AG04449 (cell line): ENCODE measurements around the gene PMS2.
"Not testable (repeated sequence)": the region's sequence is repeated elsewhere in the genome, so short reads cannot be mapped to it uniquely, and the experiment has no call there.

ENCODE experiments used
- CTCF ChIA-PET: fragments of 350-600 bp; formaldehyde crosslinking; extraction: SDS; loops from one replicate; lab custom pipeline; 2021; ENCODE audit warnings: antibody characterized with exemption; lab: Yijun Ruan, JAX
- POLR2A ChIA-PET: fragments of 400-600, 350-600 bp; formaldehyde crosslinking; extraction: SDS; loops from one replicate; lab custom pipeline; 2020; ENCODE audit warnings: antibody characterized with exemption, inconsistent platforms; lab: Yijun Ruan, JAX
- DNase-seq: peaks from one replicate; pipeline ENCODE4 v3.0.0-alpha.2; 2010; ENCODE audit warnings: low read depth, low spot score
- H3K4me3 ChIP-seq: 2 replicates; pipeline ENCODE4 v1.5.1; 2011; ENCODE audit warnings: low read depth, mild to moderate bottlenecking, control low read depth, low read length
- TF ChIP-seq, protein P1 (sequence below): IDR thresholded peaks from one replicate; pipeline ENCODE4 v1.5.1; 2011; ENCODE audit warnings: mild to moderate bottlenecking, moderate library complexity, low read length, control low read depth, inconsistent platforms; ENCODE audit not compliant: insufficient read depth; ENCODE audit errors: missing control alignments

PMS2 gene

GRCh38 chr7:6020371-6021286 lies 11.8 kb upstream of the PMS2 start:
- CTCF ChIA-PET, result interaction anchor here (0.8 to 1.2 kb wide), 3 partner anchors 12 to 32 kb away, joined by 3 to 5 read pairs (median 4); partner anchors contain the start of genes AIMP2 and PMS2
- no peak overlapping the region for H3K4me3 ChIP-seq
- POLR2A ChIA-PET, result no interaction called here
- no peak for DNase-seq
- TF ChIP-seq, protein P1, sequence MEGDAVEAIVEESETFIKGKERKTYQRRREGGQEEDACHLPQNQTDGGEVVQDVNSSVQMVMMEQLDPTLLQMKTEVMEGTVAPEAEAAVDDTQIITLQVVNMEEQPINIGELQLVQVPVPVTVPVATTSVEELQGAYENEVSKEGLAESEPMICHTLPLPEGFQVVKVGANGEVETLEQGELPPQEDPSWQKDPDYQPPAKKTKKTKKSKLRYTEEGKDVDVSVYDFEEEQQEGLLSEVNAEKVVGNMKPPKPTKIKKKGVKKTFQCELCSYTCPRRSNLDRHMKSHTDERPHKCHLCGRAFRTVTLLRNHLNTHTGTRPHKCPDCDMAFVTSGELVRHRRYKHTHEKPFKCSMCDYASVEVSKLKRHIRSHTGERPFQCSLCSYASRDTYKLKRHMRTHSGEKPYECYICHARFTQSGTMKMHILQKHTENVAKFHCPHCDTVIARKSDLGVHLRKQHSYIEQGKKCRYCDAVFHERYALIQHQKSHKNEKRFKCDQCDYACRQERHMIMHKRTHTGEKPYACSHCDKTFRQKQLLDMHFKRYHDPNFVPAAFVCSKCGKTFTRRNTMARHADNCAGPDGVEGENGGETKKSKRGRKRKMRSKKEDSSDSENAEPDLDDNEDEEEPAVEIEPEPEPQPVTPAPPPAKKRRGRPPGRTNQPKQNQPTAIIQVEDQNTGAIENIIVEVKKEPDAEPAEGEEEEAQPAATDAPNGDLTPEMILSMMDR, result no peak

GRCh38 chr7:6016653-6016966 lies 7.8 kb upstream of the PMS2 start:
- TF ChIP-seq, protein P1, result no peak
- no peak overlapping the region for H3K4me3 ChIP-seq
- ChIA-PET CTCF (interaction anchor here (1.2 to 1.4 kb wide), 2 partner anchors 19 to 90 kb away, joined by 3 to 4 read pairs; no protein-coding TSS in a partner anchor), POLR2A (no interaction called here)
- no peak for DNase-seq

- CTCF ChIA-PET, result interaction anchor here (1.0 to 1.4 kb wide), 4 partner anchors 9 to 90 kb away, joined by 3 to 4 read pairs (median 4); no protein-coding TSS in a partner anchor
- no peak overlapping the region for H3K4me3 ChIP-seq
- DNase-seq, result peak; percentile 91
- TF ChIP-seq, protein P1, result no peak
- POLR2A ChIA-PET, result no interaction called here
These were observed 7.2 kb upstream of the PMS2 start for GRCh38 chr7:6015917-6016652.

DNA sequence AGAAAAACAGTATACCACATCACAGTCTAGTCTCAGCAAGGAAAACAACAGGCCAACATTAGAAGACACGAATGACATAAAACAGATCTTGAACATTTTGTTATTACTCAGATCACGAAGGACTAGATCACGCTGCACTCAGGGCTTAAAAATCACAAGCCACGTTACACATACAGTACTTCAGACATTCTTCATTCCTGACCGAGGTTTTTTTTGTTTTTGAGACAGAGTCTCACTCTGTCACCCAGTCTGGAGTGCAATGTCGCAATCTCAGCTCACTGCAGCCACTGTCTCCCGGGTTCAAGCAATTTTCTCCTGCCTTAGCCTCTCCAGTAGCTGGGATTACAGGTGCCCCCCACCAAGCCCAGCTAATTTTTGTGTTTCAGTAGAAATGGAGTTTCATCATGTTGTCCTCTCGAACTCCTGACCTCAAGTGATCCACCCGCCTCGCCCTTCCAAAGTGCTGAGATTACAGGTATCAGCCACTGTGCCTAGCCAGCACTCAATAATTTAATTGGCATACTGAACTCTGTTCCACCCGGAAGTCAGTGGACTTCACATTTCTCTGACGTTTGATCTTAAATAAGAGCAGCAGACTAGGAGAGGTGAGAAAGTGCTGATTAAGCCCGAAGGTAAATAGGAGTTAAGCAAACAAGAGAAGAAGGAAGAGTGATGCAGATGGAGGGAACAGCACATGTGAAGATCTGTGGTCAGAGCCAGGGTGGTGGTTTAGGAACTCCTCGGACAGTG lies 3.7 kb upstream of the PMS2 start:
- ChIA-PET POLR2A (no interaction called here), CTCF (no interaction called here)
- H3K4me3 ChIP-seq, result no peak overlapping the region
- no peak for DNase-seq
- TF ChIP-seq, protein P1, result no peak

GRCh38 chr7:6011541-6011940 lies 2.7 kb upstream of the PMS2 start:
- CTCF ChIA-PET, result no interaction called here
- TF ChIP-seq, protein P1, result no peak
- DNase-seq, result no peak
- H3K4me3 ChIP-seq, result no peak overlapping the region
- POLR2A ChIA-PET, result no interaction called here

- CTCF ChIA-PET, result interaction anchor here (2.1 kb wide), 1 partner anchor 341 kb away, joined by 4 read pairs; no protein-coding TSS in a partner anchor
- peak overlapping the region; percentile 13; the same call in 1 of the 2 replicates for H3K4me3 ChIP-seq
- POLR2A ChIA-PET, DNase-seq: not testable (repeated sequence)
These were observed 1.5 kb upstream of the PMS2 start for GRCh38 chr7:6010370-6010769.

GRCh38 chr7:6007835-6008590 lies 836 bp downstream of the PMS2 start:
- peak overlapping the region; percentile 90 for H3K4me3 ChIP-seq
- ChIA-PET POLR2A (interaction anchor here (0.7 to 1.0 kb wide), 2 partner anchors 19 to 104 kb away, joined by 3 to 4 read pairs; no protein-coding TSS in a partner anchor), CTCF (interaction anchor here (0.8 to 3.5 kb wide), 6 partner anchors 10 to 343 kb away, joined by 3 to 17 read pairs (median 4); no protein-coding TSS in a partner anchor)
- DNase-seq, result not testable (repeated sequence)
